HL-60 (cell line): Measurements from ENCODE around the gene SMIM24.
A peak's percentile ranks its signal among the peaks of the same experiment; 100 is the strongest.

Experiments used
- DNase-seq, 2 experiments: peaks; one replicate each; pipeline ENCODE4 v3.0.0-alpha.2; 2010 to 2020; ENCODE audit warnings: low read depth in 1 of 2, low spot score in 1 of 2
- H3K27ac ChIP-seq: fragments of 250-450 bp; sonication (Bioruptor Pico); replicated peaks from 2 replicates; pipeline ENCODE4 v1.5.1; 2020; ENCODE audit warnings: mild to moderate bottlenecking, moderate library complexity
- H3K27me3 ChIP-seq: fragments of 250-450 bp; sonication (Bioruptor Pico); 2 replicates; pipeline ENCODE4 v1.5.1; 2021; ENCODE audit warnings: mild to moderate bottlenecking, moderate library complexity; ENCODE audit not compliant: insufficient read depth, poor library complexity, severe bottlenecking
- H3K4me3 ChIP-seq: replicated peaks from 2 replicates; pipeline ENCODE4 v1.5.1; 2011; ENCODE audit warnings: mild to moderate bottlenecking, control low read depth, low read length; ENCODE audit not compliant: insufficient read depth
- CTCF ChIP-seq: IDR thresholded peaks from one replicate; pipeline ENCODE4 v1.5.1; 2011; ENCODE audit warnings: low read length, control low read depth, inconsistent platforms; ENCODE audit not compliant: insufficient read depth
- GABPA ChIP-seq: IDR thresholded peaks from 2 replicates; pipeline ENCODE4 v1.6.1; 2012; ENCODE audit warnings: low read depth
- POLR2AphosphoS5 ChIP-seq: IDR thresholded peaks from 2 replicates; pipeline ENCODE4 v1.6.1; 2012; ENCODE audit warnings: low read depth
- SPI1 ChIP-seq: IDR thresholded peaks from 2 replicates; pipeline ENCODE4 v1.6.1; 2012; ENCODE audit warnings: low read depth, mild to moderate bottlenecking, borderline replicate concordance
- TF ChIP-seq, protein P1 (sequence below): IDR thresholded peaks from 2 replicates; pipeline ENCODE4 v1.6.1; 2012; ENCODE audit warnings: low read depth; ENCODE audit not compliant: insufficient replicate concordance

SMIM24 gene

GRCh38 chr19:3481241-3482090, 1.1 kb upstream of the SMIM24 start:
- peaks cover 4% of the 10 kb centered on the region for H3K27me3 ChIP-seq
- no peak overlapping the region for H3K27ac ChIP-seq
- H3K4me3 ChIP-seq = no peak overlapping the region
- no peak for TF ChIP-seq SPI1
- TF ChIP-seq POLR2AphosphoS5 = no peak
- no peak for TF ChIP-seq GABPA
- no peak for TF ChIP-seq CTCF
- TF ChIP-seq, protein P1, sequence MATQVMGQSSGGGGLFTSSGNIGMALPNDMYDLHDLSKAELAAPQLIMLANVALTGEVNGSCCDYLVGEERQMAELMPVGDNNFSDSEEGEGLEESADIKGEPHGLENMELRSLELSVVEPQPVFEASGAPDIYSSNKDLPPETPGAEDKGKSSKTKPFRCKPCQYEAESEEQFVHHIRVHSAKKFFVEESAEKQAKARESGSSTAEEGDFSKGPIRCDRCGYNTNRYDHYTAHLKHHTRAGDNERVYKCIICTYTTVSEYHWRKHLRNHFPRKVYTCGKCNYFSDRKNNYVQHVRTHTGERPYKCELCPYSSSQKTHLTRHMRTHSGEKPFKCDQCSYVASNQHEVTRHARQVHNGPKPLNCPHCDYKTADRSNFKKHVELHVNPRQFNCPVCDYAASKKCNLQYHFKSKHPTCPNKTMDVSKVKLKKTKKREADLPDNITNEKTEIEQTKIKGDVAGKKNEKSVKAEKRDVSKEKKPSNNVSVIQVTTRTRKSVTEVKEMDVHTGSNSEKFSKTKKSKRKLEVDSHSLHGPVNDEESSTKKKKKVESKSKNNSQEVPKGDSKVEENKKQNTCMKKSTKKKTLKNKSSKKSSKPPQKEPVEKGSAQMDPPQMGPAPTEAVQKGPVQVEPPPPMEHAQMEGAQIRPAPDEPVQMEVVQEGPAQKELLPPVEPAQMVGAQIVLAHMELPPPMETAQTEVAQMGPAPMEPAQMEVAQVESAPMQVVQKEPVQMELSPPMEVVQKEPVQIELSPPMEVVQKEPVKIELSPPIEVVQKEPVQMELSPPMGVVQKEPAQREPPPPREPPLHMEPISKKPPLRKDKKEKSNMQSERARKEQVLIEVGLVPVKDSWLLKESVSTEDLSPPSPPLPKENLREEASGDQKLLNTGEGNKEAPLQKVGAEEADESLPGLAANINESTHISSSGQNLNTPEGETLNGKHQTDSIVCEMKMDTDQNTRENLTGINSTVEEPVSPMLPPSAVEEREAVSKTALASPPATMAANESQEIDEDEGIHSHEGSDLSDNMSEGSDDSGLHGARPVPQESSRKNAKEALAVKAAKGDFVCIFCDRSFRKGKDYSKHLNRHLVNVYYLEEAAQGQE = no peak
- DNase-seq = no peak

DNA sequence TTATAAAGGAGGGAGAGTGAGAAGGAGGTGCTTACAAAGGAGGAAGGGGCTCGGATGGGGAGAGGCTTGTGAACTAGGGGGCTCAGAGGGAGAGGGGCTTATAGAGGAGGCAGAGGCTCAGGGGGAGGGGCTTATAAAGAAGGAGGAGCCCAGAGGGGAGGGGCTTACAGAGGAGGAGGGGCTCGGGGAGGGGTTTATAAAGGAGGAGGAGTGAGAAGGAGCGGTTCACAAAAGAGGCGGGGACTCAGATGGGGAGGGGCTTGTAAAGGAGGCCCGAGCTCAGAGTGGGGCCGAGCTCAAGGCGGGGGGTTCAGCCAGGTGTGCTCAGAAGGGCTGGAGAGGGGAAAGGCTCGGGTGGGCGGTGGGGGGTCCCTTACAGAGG, 500 bp downstream of the SMIM24 start:
- H3K27me3 ChIP-seq = peaks cover 4% of the 10 kb centered on the region
- no peak overlapping the region for H3K27ac ChIP-seq
- peak in 1 of 2 experiments; percentile 40 for DNase-seq
- H3K4me3 ChIP-seq = no peak overlapping the region
- TF ChIP-seq POLR2AphosphoS5 = no peak
- TF ChIP-seq CTCF = no peak
- TF ChIP-seq SPI1 = no peak
- no peak for TF ChIP-seq GABPA
- TF ChIP-seq, protein P1 = no peak

DNA sequence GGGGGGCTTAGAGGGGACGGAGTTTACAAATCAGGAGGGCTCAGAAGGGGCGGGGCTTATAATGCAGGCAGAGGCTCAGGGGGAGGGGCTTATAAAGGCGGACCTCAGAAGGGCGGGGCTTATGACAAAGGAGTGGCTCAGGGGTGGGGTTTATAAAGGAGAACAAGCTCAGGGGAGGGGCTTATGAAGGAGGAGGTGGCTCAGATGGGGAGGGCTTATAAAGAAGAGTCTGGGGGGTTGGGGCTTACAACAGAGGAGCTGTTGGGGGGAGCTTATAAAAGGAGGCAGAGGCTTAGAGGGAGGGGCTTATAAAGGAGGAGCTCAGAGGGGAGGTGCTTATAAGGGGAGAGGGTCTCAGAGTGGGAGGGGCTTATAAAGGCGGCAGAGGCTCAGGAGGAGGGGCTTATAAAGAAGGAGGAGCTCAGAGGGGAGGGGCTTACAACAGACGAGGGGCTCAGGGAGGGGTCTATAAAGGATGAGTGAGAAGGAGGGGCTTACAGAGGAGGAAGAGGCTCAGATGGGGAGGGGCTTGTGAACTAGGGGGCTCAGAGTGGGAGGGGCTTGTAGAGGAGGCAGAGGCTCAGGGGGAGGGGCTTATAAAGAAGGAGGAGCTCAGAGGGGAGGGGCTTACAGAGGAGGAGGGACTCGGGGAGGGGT, 1.0 kb downstream of the SMIM24 start:
- H3K27ac ChIP-seq = no peak overlapping the region
- TF ChIP-seq SPI1 = no peak
- no peak for TF ChIP-seq CTCF
- TF ChIP-seq, protein P1 = no peak
- TF ChIP-seq POLR2AphosphoS5 = no peak
- TF ChIP-seq GABPA = no peak
- peaks cover 4% of the 10 kb centered on the region for H3K27me3 ChIP-seq
- no peak overlapping the region for H3K4me3 ChIP-seq
- DNase-seq = peak in 1 of 2 experiments; percentile 75
